Loucy (cell line): ENCODE results near the gene FAM53A.

Experiments
- EZH2phosphoT487 ChIP-seq: fragments of 200-600 bp; IDR thresholded peaks from 2 replicates; pipeline ENCODE4 v1.6.1; 2018; ENCODE audit warnings: antibody characterized with exemption, mild to moderate bottlenecking, moderate library complexity, borderline replicate concordance
- TF ChIP-seq, protein P1 (sequence below): fragments of 200-600 bp; sonication (generic); conservative IDR thresholded peaks from 2 replicates; pipeline ENCODE4 v1.5.1; 2014; ENCODE audit warnings: mild to moderate bottlenecking, antibody characterized with exemption, low read length

DNA sequence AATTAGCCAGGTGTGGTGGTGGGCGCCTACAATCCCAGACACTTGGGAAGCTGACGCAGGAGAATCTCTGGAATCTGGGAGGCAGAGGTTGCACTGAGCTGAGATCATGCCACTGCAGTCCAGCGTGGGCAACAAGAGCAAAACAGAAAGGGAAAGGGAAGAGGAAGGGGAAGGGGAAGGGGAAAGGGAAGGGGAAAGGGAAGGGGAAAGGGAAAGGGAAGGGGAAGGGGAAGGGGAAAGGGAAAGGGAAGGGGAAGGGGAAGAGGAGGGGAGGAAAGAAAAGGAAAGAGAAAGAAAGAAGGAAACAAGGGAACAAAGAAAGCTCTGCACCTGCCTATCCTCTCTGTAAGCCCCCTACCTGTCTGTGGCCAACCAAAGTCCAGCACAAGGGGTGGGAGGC, 35.2 kb downstream of the FAM53A start:
- TF ChIP-seq, protein P1, sequence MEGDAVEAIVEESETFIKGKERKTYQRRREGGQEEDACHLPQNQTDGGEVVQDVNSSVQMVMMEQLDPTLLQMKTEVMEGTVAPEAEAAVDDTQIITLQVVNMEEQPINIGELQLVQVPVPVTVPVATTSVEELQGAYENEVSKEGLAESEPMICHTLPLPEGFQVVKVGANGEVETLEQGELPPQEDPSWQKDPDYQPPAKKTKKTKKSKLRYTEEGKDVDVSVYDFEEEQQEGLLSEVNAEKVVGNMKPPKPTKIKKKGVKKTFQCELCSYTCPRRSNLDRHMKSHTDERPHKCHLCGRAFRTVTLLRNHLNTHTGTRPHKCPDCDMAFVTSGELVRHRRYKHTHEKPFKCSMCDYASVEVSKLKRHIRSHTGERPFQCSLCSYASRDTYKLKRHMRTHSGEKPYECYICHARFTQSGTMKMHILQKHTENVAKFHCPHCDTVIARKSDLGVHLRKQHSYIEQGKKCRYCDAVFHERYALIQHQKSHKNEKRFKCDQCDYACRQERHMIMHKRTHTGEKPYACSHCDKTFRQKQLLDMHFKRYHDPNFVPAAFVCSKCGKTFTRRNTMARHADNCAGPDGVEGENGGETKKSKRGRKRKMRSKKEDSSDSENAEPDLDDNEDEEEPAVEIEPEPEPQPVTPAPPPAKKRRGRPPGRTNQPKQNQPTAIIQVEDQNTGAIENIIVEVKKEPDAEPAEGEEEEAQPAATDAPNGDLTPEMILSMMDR = no peak
- TF ChIP-seq EZH2phosphoT487 = no peak
